Body of pancreas (tissue), 4 donors: ENCODE results near the gene PEF1. TPM values are rescaled to one million over a fixed set of nuclear protein-coding genes. Genes with fewer than 3 reads are reported as not detected.
A peak's percentile ranks its signal among the peaks of the same experiment; 100 is the strongest.

ENCODE experiments used
- ATAC-seq: fragments of 150-250 bp; one replicate; pipeline ENCODE4 v1.9.1; 2016
- DNase-seq, 4 donors: peaks; one replicate each; pipeline ENCODE4 v3.0.0-alpha.2; 2019
- H3K27ac ChIP-seq, 4 donors: fragments of 200-600 bp; sonication (generic); 1 replicate in 3 of 4; 2 replicates in 1 of 4; pipeline versions ENCODE4 v1.5.1 to v1.6.1; 2016 to 2019; ENCODE audit warnings: mild to moderate bottlenecking in 1 of 4, mixed read lengths in 1 of 4, moderate library complexity in 1 of 4
- H3K27me3 ChIP-seq, 2 donors: fragments of 200-600 bp; sonication (generic); one replicate each; pipeline ENCODE4 v1.6.0; 2016; ENCODE audit warnings: mild to moderate bottlenecking in 1 of 2
- H3K36me3 ChIP-seq, 2 donors: fragments of 200-600 bp; sonication (generic); replicated peaks in 1 of 2; 2 replicates each; pipeline ENCODE4 v1.5.1; 2016; ENCODE audit warnings: low read depth in 2 of 2; ENCODE audit not compliant: insufficient read depth in 1 of 2
- H3K4me1 ChIP-seq: fragments of 200-600 bp; sonication (generic); one replicate; pipeline ENCODE4 v1.6.0; 2016
- H3K4me3 ChIP-seq, 2 donors: fragments of 200-600 bp; sonication (generic); 1 replicate in 1 of 2; 2 replicates in 1 of 2; pipeline ENCODE4 v1.5.1; 2016 to 2019
- H3K9me3 ChIP-seq, 3 donors: fragments of 200-600 bp; sonication (generic); 1 replicate in 2 of 3; 2 replicates in 1 of 3; pipeline ENCODE4 v1.5.1; 2016
- POLR2A ChIP-seq, 3 donors: fragments of 450-650 bp; IDR thresholded peaks; one replicate each; pipeline ENCODE4 v1.6.1; 2016; ENCODE audit warnings: antibody characterized with exemption in 3 of 3, mild to moderate bottlenecking in 2 of 3
- WGBS, 2 donors: methylation state at CpG; one replicate each; pipeline ENCODE4 v1.1.5; 2017; 5-methylcytosine and 5-hydroxymethylcytosine counted together
- intact Hi-C: fragments of 100-400 bp; cut with DNase I; formaldehyde crosslinking; loops from one replicate; pipeline ENCODE4 v1.15.1; 2023
- total RNA-seq, 2 donors: library from RNA; depleted of rRNA; stranded (reverse); fragments of >200 nt; gene quantifications; one replicate each; pipeline ENCODE4 v1.1.0, GENCODE V29; 2016
- TF ChIP-seq, protein P1 (sequence below), 7 experiments: fragments of 450-650 bp in 4 of 7; fragments of 200-600 bp in 3 of 7; sonication (generic) in 3 of 7; IDR thresholded peaks; one replicate each; pipeline ENCODE4 v1.5.1; 2016 to 2019; ENCODE audit warnings: antibody characterized with exemption in 7 of 7

PEF1 gene
- total RNA-seq, 2 donors from 2014 or later, result 23.6 to 24.1 TPM

- 30 to 39% methylated on average over 10 of the region's 10 CpGs for WGBS, 2 donors
- no peaks in the 10 kb centered on the region for H3K27me3 ChIP-seq
- ATAC-seq, result peak; percentile 94
- H3K4me3 ChIP-seq, result no peak overlapping the region
- H3K9me3 ChIP-seq, result no peaks in the 10 kb centered on the region
- H3K4me1 ChIP-seq, result peaks cover 8% of the 10 kb centered on the region
- peak; percentile 87 to 92 (median 90) for DNase-seq
- TF ChIP-seq, protein P1, sequence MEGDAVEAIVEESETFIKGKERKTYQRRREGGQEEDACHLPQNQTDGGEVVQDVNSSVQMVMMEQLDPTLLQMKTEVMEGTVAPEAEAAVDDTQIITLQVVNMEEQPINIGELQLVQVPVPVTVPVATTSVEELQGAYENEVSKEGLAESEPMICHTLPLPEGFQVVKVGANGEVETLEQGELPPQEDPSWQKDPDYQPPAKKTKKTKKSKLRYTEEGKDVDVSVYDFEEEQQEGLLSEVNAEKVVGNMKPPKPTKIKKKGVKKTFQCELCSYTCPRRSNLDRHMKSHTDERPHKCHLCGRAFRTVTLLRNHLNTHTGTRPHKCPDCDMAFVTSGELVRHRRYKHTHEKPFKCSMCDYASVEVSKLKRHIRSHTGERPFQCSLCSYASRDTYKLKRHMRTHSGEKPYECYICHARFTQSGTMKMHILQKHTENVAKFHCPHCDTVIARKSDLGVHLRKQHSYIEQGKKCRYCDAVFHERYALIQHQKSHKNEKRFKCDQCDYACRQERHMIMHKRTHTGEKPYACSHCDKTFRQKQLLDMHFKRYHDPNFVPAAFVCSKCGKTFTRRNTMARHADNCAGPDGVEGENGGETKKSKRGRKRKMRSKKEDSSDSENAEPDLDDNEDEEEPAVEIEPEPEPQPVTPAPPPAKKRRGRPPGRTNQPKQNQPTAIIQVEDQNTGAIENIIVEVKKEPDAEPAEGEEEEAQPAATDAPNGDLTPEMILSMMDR (IDR thresholded peaks at IDR 0.05), result peak; percentile 67 to 95 (median 89)
- TF ChIP-seq POLR2A (IDR thresholded peaks at IDR 0.05), result no peak
- intact Hi-C loops, result no loop called here
- no peaks in the 10 kb centered on the region for H3K36me3 ChIP-seq
- H3K27ac ChIP-seq, result peak overlapping the region in 1 of 4 donors; percentile 21
These were observed 50.7 kb downstream of the PEF1 start for GRCh38 chr1:31593770-31594632.

DNA sequence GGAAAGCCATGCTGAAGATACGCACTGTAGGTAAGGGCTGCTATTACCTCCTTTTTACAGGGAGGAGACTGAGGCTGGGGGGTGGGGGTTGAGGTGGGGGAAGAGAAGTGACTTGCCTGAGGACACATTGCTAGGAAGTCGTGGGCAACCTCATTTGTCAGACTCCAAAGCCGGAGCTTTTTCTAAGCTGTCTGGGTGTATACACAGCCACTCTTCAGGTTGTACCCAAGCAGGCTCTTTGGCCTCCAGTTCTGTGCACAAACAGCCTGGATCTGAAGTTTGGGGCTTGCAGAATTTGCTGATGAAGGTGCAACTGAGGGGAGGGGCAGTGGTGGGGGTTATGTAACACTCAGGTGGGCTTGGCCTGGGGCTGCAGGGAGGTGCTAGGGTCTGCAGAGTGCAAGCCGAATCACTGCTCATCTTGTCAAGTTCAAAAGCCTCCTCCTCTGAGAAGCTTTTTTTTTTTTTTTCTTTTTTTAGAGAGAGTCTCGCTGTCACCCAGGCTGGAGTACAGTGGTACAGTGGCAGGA lies 51.5 kb downstream of the PEF1 start:
- DNase-seq (no peak), ATAC-seq (no peak)
- Histone ChIP-seq H3K9me3 (no peaks in the 10 kb centered on the region), H3K4me1 (peaks cover 16% of the 10 kb centered on the region), H3K27me3 (no peaks in the 10 kb centered on the region), H3K27ac (no peak overlapping the region), H3K4me3 (no peak overlapping the region), H3K36me3 (no peaks in the 10 kb centered on the region)
- no peak for TF ChIP-seq POLR2A (IDR thresholded peaks at IDR 0.05)
- TF ChIP-seq, protein P1 (IDR thresholded peaks at IDR 0.05), result no peak
- WGBS, 2 donors, result 81 to 88% methylated on average over 5 of the region's 5 CpGs
- intact Hi-C loops, result no loop called here

DNA sequence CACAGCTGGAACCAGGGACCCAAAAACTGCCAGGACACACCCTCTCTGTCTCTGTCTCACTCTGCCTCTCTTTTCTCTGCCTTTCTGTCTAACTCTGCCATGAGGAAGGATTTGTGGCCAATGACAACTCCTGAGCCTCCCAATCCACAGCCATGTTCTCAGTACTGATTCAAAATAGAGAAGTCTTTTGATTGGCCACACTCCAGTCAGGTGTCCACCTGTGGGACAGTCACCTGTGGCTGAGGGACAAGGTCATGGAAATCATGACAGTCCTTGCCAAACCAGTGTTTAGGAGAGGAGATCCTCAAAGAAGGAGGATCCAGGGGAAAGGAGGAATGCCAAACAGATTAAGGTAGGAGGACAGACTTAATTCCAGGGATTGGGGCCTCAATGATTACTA lies 52.5 kb downstream of the PEF1 start:
- intact Hi-C loops, result no loop called here
- H3K27me3 ChIP-seq, result no peaks in the 10 kb centered on the region
- no peak overlapping the region for H3K27ac ChIP-seq
- H3K4me3 ChIP-seq, result no peak overlapping the region
- ATAC-seq (no peak), DNase-seq (no peak)
- peaks cover 27% of the 10 kb centered on the region for H3K4me1 ChIP-seq
- TF ChIP-seq, protein P1 (IDR thresholded peaks at IDR 0.05), result no peak
- no peak for TF ChIP-seq POLR2A (IDR thresholded peaks at IDR 0.05)
- no peaks in the 10 kb centered on the region for H3K9me3 ChIP-seq
- no peaks in the 10 kb centered on the region for H3K36me3 ChIP-seq

DNA sequence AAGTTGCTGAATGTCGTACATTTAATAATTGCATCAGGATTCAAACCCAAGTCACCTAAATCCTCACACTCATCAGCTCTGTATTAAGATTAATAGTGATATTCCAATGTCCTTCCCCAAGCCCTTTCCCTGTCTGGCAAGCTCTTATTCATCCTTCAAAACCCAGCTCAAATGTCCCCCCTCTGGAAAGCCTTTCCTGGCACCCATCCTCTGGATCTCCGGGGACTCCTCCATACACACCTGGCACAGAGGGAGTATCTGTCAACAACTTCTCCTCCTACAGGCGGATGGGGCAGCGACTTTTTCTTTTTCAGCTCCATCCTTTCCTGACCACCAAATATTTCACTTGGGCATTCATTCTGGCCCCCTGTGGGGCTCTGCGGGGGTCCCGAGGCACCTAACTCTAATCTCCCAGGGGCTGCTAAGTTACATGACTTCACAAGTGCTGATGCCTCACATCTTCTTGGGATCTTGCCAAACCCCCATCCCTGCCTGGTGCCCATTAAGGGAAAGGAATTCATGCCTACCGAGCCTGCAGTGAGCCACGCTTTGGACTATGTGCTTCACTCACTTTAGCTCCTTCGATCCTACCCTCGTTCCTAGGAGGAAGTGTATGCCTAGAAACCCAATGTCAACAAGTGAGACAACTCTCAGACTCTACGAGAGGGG lies 53.1 kb downstream of the PEF1 start:
- ATAC-seq (no peak), DNase-seq (no peak)
- 66 to 76% methylated on average over 11 of the region's 11 CpGs for WGBS, 2 donors
- H3K36me3 ChIP-seq, result no peaks in the 10 kb centered on the region
- H3K4me1 ChIP-seq, result peaks cover 30% of the 10 kb centered on the region
- intact Hi-C loops, result no loop called here
- TF ChIP-seq, protein P1 (IDR thresholded peaks at IDR 0.05), result no peak
- no peak for TF ChIP-seq POLR2A (IDR thresholded peaks at IDR 0.05)
- no peaks in the 10 kb centered on the region for H3K9me3 ChIP-seq
- no peak overlapping the region for H3K27ac ChIP-seq
- no peaks in the 10 kb centered on the region for H3K27me3 ChIP-seq
- H3K4me3 ChIP-seq, result no peak overlapping the region
